MM.1S (cell line): ENCODE data around the gene C10orf90.

Experiments used
- DNase-seq: peaks from one replicate; pipeline ENCODE4 v3.0.0-alpha.2; 2015
- H2AFZ ChIP-seq: fragments of 300-600 bp; sonication (generic); 2 replicates; pipeline ENCODE4 v1.6.0; 2016; ENCODE audit warnings: antibody characterized with exemption, low read length
- H3F3A ChIP-seq: fragments of 300-600 bp; sonication (generic); 2 replicates; pipeline ENCODE4 v1.6.1; 2016; ENCODE audit warnings: mild to moderate bottlenecking, antibody characterized with exemption, low read length, moderate library complexity, mixed read lengths; ENCODE audit not compliant: insufficient read depth
- H3K27ac ChIP-seq: fragments of 300-600 bp; sonication (generic); 2 replicates; pipeline ENCODE4 v1.5.1; 2016; ENCODE audit warnings: mild to moderate bottlenecking, low read length
- H3K27me3 ChIP-seq: fragments of 300-600 bp; sonication (generic); replicated peaks from 2 replicates; pipeline ENCODE4 v1.6.0; 2016; ENCODE audit warnings: low read length; ENCODE audit not compliant: insufficient read depth
- H3K36me3 ChIP-seq: fragments of 300-600 bp; sonication (generic); replicated peaks from 2 replicates; pipeline ENCODE4 v1.6.1; 2016; ENCODE audit warnings: mild to moderate bottlenecking, low read length, mixed read lengths; ENCODE audit not compliant: insufficient read depth
- H3K4me1 ChIP-seq: fragments of 300-600 bp; sonication (generic); 2 replicates; pipeline ENCODE4 v1.6.1; 2016; ENCODE audit warnings: low read length, mixed read lengths
- H3K4me2 ChIP-seq: fragments of 300-600 bp; sonication (generic); 2 replicates; pipeline ENCODE4 v1.6.0; 2016; ENCODE audit warnings: low read depth, low read length
- H3K4me3 ChIP-seq: fragments of 300-600 bp; sonication (generic); 2 replicates; pipeline ENCODE4 v1.5.1; 2016; ENCODE audit warnings: low read length, mixed read lengths
- H3K79me2 ChIP-seq: fragments of 300-600 bp; sonication (generic); 2 replicates; pipeline ENCODE4 v1.6.1; 2016; ENCODE audit warnings: mixed run types, low read length, mixed read lengths
- H3K9ac ChIP-seq: fragments of 300-600 bp; sonication (generic); 2 replicates; pipeline ENCODE4 v1.6.1; 2016; ENCODE audit warnings: low read length, mixed read lengths
- H3K9me2 ChIP-seq: fragments of 300-600 bp; sonication (generic); replicated peaks from 2 replicates; pipeline ENCODE4 v1.6.1; 2016; ENCODE audit warnings: mild to moderate bottlenecking, low read length, mixed read lengths; ENCODE audit not compliant: insufficient read depth
- H3K9me3 ChIP-seq: fragments of 300-600 bp; sonication (generic); replicated peaks from 2 replicates; pipeline ENCODE4 v1.6.1; 2016; ENCODE audit warnings: mild to moderate bottlenecking, low read length, mixed read lengths; ENCODE audit not compliant: insufficient read depth
- H4K20me1 ChIP-seq: fragments of 300-600 bp; sonication (generic); 2 replicates; pipeline ENCODE4 v1.6.1; 2016; ENCODE audit warnings: mild to moderate bottlenecking, low read length, moderate library complexity, mixed read lengths; ENCODE audit not compliant: insufficient read depth
- EZH2 ChIP-seq: fragments of 300-600 bp; sonication (generic); optimal IDR thresholded peaks from 2 replicates; pipeline ENCODE3; 2017; ENCODE audit warnings: low read depth, mild to moderate bottlenecking, antibody characterized with exemption, low read length, mixed read lengths
- EZH2phosphoT487 ChIP-seq: fragments of 300-600 bp; sonication (generic); IDR thresholded peaks from 2 replicates; pipeline ENCODE4 v1.6.1; 2018; ENCODE audit warnings: antibody characterized with exemption, low read length
- TF ChIP-seq, protein P1 (sequence below): fragments of 300-600 bp; sonication (generic); IDR thresholded peaks from 2 replicates; pipeline ENCODE4 v1.5.1; 2016; ENCODE audit warnings: antibody characterized with exemption, low read length, mixed read lengths

Gene C10orf90

DNA sequence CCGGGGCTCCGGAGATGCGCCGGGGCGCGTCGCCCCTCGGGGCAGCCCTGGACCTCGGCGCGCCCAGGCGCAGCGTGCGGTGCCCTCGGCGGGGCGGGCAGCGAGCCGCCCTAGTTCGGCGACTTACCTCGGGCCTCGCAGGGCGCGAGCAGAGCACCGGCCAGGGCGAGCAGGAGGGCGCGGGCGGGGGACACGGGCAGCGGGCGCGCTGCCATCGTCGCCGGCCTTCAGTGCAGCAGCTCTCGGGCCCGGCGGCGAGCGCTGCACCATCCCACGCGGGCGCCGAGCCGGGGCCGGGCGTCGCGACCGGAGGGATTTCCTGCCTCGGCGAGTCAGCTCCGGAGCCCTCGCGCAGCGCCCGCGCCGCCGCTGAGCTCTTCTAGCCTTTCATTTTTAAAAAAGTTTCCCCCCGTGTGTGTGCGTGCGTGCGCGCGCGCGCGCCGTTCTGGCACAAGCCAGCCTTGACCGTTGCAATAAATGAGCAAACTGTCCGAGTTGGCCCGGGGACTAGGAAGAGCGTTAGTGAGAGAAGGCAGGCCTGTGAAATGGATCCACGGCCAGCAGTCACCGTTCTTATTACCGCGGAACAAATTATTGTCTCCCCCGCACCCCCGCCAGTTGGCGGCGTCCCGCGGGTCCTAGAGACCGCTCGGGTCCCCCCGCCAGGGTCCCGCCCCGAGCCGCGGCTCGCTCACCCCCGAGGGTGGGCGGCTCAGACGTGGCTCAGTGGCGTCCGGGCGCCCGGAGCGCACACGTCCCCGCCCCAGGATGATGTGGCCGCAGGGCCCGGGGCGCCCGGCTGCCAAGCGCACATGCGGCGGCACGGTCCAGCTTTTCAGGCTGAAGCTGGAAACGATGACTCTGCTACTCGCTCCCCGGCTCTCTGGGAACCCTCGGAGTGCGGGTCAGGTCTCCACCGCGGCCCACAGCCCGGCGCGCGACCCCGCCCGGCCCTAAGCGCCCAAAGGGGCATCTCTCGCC lies 282.3 kb downstream of the C10orf90 start, which contains the start of gene ADAM12:
ADAM12 (minus strand) TSS at position 547 of the 981 bp plus-strand sequence; CDS start at position 215, 332 bp downstream.
- Histone ChIP-seq H3K79me2 (no peaks in the 10 kb centered on the region), H3K36me3 (no peaks in the 10 kb centered on the region), H3K27me3 (no peaks in the 10 kb centered on the region; the same call in 1 of the 2 replicates), H3K4me3 (no peak within 1 kb of the TSS), H3F3A (no peaks in the 10 kb centered on the region), H3K9me3 (no peaks in the 10 kb centered on the region), H3K9ac (no peak within 1 kb of the TSS), H4K20me1 (no peaks in the 10 kb centered on the region), H3K4me1 (no peaks in the 10 kb centered on the region), H3K4me2 (no peak within 1 kb of the TSS), H2AFZ (no peak within 1 kb of the TSS), H3K27ac (no peak within 1 kb of the TSS), H3K9me2 (no peaks in the 10 kb centered on the region)
- no peak for DNase-seq
- TF ChIP-seq, protein P1, sequence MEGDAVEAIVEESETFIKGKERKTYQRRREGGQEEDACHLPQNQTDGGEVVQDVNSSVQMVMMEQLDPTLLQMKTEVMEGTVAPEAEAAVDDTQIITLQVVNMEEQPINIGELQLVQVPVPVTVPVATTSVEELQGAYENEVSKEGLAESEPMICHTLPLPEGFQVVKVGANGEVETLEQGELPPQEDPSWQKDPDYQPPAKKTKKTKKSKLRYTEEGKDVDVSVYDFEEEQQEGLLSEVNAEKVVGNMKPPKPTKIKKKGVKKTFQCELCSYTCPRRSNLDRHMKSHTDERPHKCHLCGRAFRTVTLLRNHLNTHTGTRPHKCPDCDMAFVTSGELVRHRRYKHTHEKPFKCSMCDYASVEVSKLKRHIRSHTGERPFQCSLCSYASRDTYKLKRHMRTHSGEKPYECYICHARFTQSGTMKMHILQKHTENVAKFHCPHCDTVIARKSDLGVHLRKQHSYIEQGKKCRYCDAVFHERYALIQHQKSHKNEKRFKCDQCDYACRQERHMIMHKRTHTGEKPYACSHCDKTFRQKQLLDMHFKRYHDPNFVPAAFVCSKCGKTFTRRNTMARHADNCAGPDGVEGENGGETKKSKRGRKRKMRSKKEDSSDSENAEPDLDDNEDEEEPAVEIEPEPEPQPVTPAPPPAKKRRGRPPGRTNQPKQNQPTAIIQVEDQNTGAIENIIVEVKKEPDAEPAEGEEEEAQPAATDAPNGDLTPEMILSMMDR, result no peak
- no peak for TF ChIP-seq EZH2phosphoT487
- TF ChIP-seq EZH2, result no peak

DNA sequence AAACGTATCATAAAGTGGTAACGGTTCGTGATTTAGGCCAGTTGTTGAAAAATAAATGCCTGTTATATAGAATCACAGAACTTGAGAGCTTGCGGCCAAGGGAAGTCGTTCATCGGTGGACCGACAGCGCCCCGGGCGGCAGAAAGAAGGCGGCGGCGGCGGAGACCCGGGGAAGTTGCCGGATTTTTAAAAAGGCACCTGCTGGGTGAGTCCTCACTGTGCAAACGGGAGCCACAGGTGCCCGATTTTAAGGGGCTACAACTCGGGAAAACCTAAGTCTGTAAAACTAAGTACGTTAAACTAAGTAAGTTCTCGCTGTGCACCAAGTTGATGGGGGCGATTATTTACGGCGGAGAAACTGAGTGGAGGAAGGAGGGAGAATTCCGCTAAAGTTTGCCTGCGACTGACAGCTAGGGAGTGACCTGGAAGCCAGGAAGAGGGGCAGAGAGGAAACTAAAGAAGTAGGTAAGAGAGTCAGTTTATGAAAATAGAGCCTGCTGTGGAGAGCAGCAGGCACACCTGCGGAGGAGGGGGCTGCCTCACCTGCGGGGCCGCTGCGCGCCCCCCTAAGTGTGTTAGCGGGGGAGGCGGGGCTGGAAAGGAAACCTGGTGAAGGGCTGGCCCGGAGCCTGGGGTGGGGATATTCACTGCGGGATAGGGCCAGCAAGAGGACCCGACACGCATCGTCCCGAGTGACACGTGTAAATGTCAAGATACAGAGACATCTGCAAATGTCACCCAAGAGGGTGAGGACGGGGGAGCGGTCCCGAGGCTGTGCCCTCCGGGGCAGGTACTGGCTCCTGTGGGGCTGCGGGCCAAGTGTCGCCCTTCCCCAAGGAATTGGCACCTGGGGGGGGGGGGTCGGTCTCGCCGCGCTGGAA lies 283.2 kb downstream of the C10orf90 start:
- H3F3A ChIP-seq, result no peaks in the 10 kb centered on the region
- no peak overlapping the region for H3K27ac ChIP-seq
- no peaks in the 10 kb centered on the region for H3K9me3 ChIP-seq
- H3K4me2 ChIP-seq, result no peak overlapping the region
- H4K20me1 ChIP-seq, result no peaks in the 10 kb centered on the region
- no peaks in the 10 kb centered on the region for H3K36me3 ChIP-seq
- TF ChIP-seq EZH2 (no peak), EZH2phosphoT487 (no peak)
- TF ChIP-seq, protein P1, result peak; percentile 24
- H3K4me3 ChIP-seq, result no peak overlapping the region
- no peaks in the 10 kb centered on the region for H3K4me1 ChIP-seq
- H2AFZ ChIP-seq, result no peak overlapping the region
- H3K9me2 ChIP-seq, result no peaks in the 10 kb centered on the region
- H3K9ac ChIP-seq, result no peak overlapping the region
- no peaks in the 10 kb centered on the region; the same call in 1 of the 2 replicates for H3K27me3 ChIP-seq
- no peak for DNase-seq
- no peaks in the 10 kb centered on the region for H3K79me2 ChIP-seq

DNA sequence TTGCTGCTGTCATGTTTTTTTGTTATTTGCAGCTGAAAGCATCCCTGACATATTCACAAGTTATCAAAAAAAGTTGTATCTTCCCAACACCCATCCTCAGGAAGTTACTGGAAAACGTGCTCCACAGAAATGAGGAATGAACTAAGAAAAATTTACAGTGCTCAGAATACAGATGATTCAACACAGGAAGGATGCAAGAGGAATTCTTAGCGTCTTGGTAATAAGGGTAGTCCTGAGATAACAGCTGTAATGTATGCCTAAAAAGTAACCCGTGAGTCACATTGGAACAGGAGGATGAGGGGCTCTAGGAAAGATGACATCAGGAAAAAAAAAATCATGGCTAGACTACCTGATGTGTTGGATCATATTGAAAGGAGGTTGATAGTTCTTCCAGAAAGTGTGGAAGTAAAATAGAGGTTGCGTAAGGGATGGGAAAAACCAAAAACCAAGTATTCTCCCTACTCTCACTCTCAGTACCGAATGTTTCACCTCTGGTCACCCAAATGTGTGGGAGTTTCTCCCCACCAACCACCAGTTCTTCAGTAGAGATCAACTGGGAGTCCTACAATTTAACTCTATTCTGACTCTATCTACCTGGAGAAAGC lies 286.1 kb downstream of the C10orf90 start:
- H3K9me3 ChIP-seq, result no peaks in the 10 kb centered on the region
- H3K9ac ChIP-seq, result no peak overlapping the region
- no peak for TF ChIP-seq EZH2
- TF ChIP-seq EZH2phosphoT487, result no peak
- TF ChIP-seq, protein P1, result no peak
- no peak overlapping the region for H2AFZ ChIP-seq
- no peak overlapping the region for H3K4me2 ChIP-seq
- H3K27ac ChIP-seq, result no peak overlapping the region
- H3K9me2 ChIP-seq, result no peaks in the 10 kb centered on the region
- no peaks in the 10 kb centered on the region; the same call in 1 of the 2 replicates for H3K27me3 ChIP-seq
- no peak for DNase-seq
- H3K79me2 ChIP-seq, result no peaks in the 10 kb centered on the region
- H3F3A ChIP-seq, result no peaks in the 10 kb centered on the region
- no peak overlapping the region for H3K4me3 ChIP-seq
- no peaks in the 10 kb centered on the region for H3K4me1 ChIP-seq
- H4K20me1 ChIP-seq, result no peaks in the 10 kb centered on the region
- no peaks in the 10 kb centered on the region for H3K36me3 ChIP-seq
